ENCODE data around the gene CUL4B. TPM values are rescaled to one million over a fixed set of nuclear protein-coding genes. Genes with fewer than 3 reads are reported as not detected.

Gene CUL4B
- total and polyA plus RNA-seq, 2 donors (not counting 3 experiments of a cell fraction or from before 2014, with no cell fraction given), result 22.2 to 90.0 TPM

- Histone ChIP-seq H3K4me1 (ENCODE audit: control insufficient read depth, extremely low read depth, insufficient read depth, low read length) (no peaks in the 10 kb centered on the region), H3K4me3 (replicated peaks in 1 of 3; ENCODE audit: insufficient read depth in 1 of 3, low read depth in 1 of 3, low read length in 3 of 3) (no peak overlapping the region), H3K9me1 (replicated peaks; ENCODE audit: control insufficient read depth, extremely low read depth, insufficient read depth, low read length) (no peaks in the 10 kb centered on the region), H3K9me3 (replicated peaks; ENCODE audit: control insufficient read depth, insufficient read depth, low read length) (no peaks in the 10 kb centered on the region), H4K20me1 (replicated peaks; ENCODE audit: control insufficient read depth, extremely low read depth, insufficient read depth, low read length) (no peaks in the 10 kb centered on the region), H3K27me3 (ENCODE audit: control insufficient read depth in 2 of 2, insufficient read depth in 2 of 2, low read length in 2 of 2) (no peaks in the 10 kb centered on the region), H2AFZ (ENCODE audit: low read depth, low read length) (no peak overlapping the region), H3K27ac (ENCODE audit: insufficient read depth, low read depth, low read length) (no peak overlapping the region), H3K36me3 (ENCODE audit: control insufficient read depth in 2 of 2, extremely low read depth in 1 of 2, insufficient read depth in 2 of 2, low read length in 2 of 2) (no peaks in the 10 kb centered on the region), H3K9ac (replicated peaks; ENCODE audit: extremely low read depth, insufficient read depth, low read length) (no peak overlapping the region), H3K4me2 (ENCODE audit: insufficient read depth, low read length) (no peak overlapping the region), H3K79me2 (ENCODE audit: control insufficient read depth, insufficient read depth, low read length) (no peaks in the 10 kb centered on the region)
- BruUV-seq (replicated peaks), result no TSS peak
- CTCF ChIA-PET, result no interaction called here
- no peak for TF ChIP-seq MYC (IDR thresholded peaks at IDR 0.05; ENCODE audit: low read depth, low read length)
- no peak for TF ChIP-seq FOS (IDR thresholded peaks at IDR 0.05; ENCODE audit: borderline replicate concordance, insufficient read depth, low read length)
- no peak for TF ChIP-seq JUN (IDR thresholded peaks at IDR 0.05; ENCODE audit: borderline replicate concordance, insufficient read depth, insufficient read length, low read depth)
- TF ChIP-seq POLR2AphosphoS5 (IDR thresholded peaks at IDR 0.05; ENCODE audit: insufficient read depth, low read depth, low read length), result no peak
- TF ChIP-seq POLR2A (IDR thresholded peaks at IDR 0.05; ENCODE audit: low read depth, low read length), result no peak
- no peak for TF ChIP-seq MAX (IDR thresholded peaks at IDR 0.05; ENCODE audit: insufficient read depth, insufficient read length)
- TF ChIP-seq GATA2 (IDR thresholded peaks at IDR 0.05; ENCODE audit: insufficient read depth, insufficient read length, low read depth, low read length), result no peak
- TF ChIP-seq EZH2 (IDR thresholded peaks at IDR 0.05; ENCODE audit: borderline replicate concordance, low read depth, low read length, severe bottlenecking), result no peak
- no peak for TF ChIP-seq CTCF (IDR thresholded peaks at IDR 0.05; ENCODE audit: extremely low read depth in 1 of 2, insufficient read depth in 1 of 2, low read depth in 1 of 2, low read length in 2 of 2)
- POLR2A ChIA-PET, result no interaction called here
- dilution Hi-C loops (cut with MboI; ENCODE audit: extremely low pct_ligation_motif_present, low sequenced_read_pairs), result no loop called here
- DNase-seq (ENCODE audit: low read depth, low spot score) (no peak), FAIRE-seq (no peak)
- intact Hi-C loops (cut with micrococcal nuclease), result no loop called here
Observed at GRCh38 chrX:120568035-120568434, 7.3 kb upstream of the CUL4B start.

Measured in endothelial cell of umbilical vein (primary cell).